ENCODE measurements around the gene GLIPR2. TPM values are rescaled to one million over a fixed set of nuclear protein-coding genes. Genes with fewer than 3 reads are reported as not detected.
A peak's percentile ranks its signal among the peaks of the same experiment; 100 is the strongest.
"Not testable (repeated sequence)": the region's sequence is repeated elsewhere in the genome, so short reads cannot be mapped to it uniquely, and the experiment has no call there.

GLIPR2 gene
- total RNA-seq, 1 experiment from 2014 or later, result 19.1 TPM

DNA sequence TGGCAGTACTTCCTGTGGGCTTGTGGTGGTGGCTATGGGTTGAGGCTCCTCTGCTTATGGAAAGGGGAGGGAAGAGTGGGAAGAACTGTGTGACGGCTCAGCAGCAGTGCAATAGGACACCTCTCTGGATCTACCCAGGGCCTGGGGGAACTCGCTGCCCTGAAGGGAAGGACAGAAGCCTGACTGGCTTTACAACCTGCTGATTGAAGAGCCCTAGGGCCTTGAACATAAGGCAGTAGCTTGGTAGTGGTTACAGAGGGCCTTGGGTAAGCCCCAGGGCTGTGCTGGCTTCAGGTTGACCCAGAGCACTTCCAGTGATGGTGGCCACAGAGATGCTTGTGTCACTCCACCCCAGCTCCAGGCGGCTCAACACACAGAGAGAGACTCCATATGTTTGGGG is 38.2 kb downstream of the GLIPR2 start:
- no peak for DNase-seq (ENCODE audit: low read depth)
- in situ Hi-C loops (cut with HindIII; ENCODE audit: low pct_unique_long_range_greater_than_20kb, low sequenced_read_pairs), result no loop called here

DNA sequence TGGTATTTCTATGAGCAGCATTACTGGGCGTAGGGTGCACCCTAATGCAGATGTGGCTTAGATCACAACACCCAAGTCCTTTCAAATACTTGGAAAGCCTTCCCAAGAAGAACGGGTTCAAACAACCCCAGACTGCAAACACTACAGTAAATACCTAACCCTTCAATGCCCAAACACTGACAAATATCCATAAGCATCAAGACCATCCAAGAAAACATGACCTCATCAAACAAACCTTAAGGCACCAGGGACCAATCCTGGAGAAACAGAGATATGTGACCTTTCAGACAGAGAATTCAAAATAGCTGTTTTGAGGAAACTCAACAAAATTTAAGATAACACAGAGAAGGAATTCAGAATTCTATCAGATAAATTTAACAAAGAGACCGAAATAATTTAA is 38.7 kb downstream of the GLIPR2 start:
- DNase-seq (ENCODE audit: low read depth); in situ Hi-C loops (cut with HindIII; ENCODE audit: low pct_unique_long_range_greater_than_20kb, low sequenced_read_pairs): not testable (repeated sequence)

DNA sequence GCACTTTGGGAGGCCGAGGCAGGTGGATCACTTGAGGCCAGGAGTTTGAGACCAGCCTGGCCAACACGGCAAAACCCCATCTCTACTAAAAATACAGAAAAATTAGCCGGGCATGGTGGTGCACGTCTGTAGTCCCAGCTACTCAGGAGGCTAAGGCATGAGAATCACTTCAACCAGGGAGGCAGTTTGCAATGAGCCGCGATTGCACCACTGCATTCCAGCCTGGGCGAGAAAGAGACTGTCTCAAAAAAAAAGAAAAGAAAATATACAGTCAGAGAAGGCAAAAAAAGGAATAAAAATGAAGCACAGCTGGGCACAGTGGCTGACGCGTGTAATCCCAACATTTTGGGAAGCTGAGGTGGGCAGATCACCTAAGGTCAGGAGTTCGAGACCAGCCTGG is 40.0 kb downstream of the GLIPR2 start:
- in situ Hi-C loops (cut with HindIII; ENCODE audit: low pct_unique_long_range_greater_than_20kb, low sequenced_read_pairs), result not testable (repeated sequence)

DNA sequence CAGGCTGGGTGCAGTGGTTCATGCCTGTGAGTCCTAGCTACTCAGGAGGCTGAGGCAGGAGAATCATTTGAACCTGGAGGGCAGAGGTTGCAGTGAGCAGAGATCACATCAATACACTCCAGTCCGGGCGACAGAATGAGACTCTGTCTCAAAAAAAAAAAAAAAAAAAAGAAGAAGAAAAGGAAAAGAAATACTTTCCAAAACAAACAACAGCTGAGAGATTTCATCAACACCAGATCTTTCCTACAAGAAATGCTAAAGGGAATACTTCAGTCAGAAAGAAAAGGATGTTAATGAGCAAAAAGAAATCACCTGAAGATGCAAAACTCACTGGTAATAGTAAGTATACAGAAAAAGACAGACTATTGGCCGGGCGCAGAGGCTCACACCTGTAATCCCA is 41.0 kb downstream of the GLIPR2 start:
- in situ Hi-C loops (cut with HindIII; ENCODE audit: low pct_unique_long_range_greater_than_20kb, low sequenced_read_pairs), result no loop called here
- no peak for DNase-seq (ENCODE audit: low read depth)

More for the DNA sequence above, 40.0 kb downstream of the GLIPR2 start:
- not testable (repeated sequence) for DNase-seq (ENCODE audit: low read depth)

DNA sequence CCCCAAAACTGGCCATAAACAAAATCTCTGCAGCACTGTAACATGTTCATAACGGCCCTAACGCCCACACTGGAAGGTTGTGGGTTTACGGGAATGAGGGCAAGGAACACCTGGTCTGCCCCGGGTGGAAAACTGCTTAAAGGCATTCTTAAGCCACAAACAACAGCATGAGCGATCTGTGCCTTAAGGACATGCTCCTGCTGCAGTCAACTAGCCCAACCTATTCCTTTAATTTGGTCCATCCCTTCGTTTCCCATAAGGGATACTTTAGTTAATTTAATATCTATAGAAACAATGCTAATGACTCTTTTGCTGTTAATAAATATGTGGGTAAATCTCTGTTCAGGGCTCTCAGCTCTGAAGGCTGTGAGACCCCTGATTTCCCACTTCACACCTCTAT is 43.7 kb downstream of the GLIPR2 start:
- in situ Hi-C loops (cut with HindIII; ENCODE audit: low pct_unique_long_range_greater_than_20kb, low sequenced_read_pairs); DNase-seq (ENCODE audit: low read depth): not testable (repeated sequence)

DNA sequence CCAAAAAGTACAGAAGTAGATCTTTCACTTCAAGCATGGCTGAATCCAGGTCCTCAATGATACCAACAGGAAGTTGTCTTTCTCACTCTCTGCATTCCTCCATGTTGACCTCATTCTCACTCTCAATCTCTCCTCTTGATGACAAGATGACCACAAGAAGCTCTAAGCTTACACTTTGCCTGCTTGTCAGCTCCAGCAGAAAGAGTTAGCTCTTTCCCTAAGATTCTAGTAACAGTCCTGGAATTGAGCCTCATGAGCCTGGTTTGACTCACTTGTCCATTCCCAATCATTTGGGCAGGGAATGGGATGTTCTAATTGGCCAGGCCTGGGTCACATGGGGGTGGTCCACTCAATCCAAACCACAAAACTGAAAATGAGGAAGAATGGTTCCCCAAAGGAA is 50.9 kb downstream of the GLIPR2 start:
- peak; percentile 20 for DNase-seq (ENCODE audit: low read depth)
- in situ Hi-C loops (cut with HindIII; ENCODE audit: low pct_unique_long_range_greater_than_20kb, low sequenced_read_pairs), result no loop called here

DNA sequence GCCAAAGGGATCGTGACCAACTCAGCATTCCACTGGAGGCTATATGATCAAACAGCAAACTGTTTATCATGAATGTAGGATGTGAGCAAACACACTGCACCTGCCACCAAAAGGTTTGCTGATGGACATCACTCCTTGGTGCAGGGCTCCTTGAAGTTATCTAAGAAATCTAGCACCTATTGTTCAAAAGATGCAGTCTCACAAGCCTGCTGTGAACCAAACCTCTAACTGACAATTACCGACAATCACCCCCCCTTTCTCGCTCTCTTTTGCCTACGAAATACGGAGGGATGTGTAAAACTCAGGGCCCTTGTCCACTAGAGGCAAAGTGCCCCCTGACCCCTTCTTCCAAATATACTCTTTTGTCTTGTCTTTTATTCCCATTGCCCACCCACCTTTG is 51.7 kb downstream of the GLIPR2 start:
- DNase-seq (ENCODE audit: low read depth), result no peak
- in situ Hi-C loops (cut with HindIII; ENCODE audit: low pct_unique_long_range_greater_than_20kb, low sequenced_read_pairs), result no loop called here

DNA sequence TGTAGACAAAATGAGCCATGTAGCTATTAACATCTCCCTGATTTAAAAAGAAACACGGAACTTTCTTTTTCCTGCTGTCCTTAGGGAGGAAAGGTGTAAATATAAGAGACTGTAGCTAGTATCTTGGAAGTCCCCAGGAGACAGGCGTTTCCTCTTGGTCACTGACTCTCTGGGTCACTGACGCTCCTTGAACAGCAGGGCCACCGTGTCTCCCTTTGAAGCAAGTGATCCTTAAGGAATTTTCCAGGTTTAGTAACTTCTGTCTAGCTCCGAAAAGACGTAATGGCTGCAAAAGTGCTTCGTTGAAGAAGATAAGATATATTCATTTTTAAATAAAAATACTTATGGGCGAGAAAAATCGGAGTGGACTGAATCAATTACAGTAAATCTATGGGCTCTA is 53.4 kb downstream of the GLIPR2 start:
- peak; percentile 21 for DNase-seq (ENCODE audit: low read depth)
- in situ Hi-C loops (cut with HindIII; ENCODE audit: low pct_unique_long_range_greater_than_20kb, low sequenced_read_pairs), result no loop called here

DNA sequence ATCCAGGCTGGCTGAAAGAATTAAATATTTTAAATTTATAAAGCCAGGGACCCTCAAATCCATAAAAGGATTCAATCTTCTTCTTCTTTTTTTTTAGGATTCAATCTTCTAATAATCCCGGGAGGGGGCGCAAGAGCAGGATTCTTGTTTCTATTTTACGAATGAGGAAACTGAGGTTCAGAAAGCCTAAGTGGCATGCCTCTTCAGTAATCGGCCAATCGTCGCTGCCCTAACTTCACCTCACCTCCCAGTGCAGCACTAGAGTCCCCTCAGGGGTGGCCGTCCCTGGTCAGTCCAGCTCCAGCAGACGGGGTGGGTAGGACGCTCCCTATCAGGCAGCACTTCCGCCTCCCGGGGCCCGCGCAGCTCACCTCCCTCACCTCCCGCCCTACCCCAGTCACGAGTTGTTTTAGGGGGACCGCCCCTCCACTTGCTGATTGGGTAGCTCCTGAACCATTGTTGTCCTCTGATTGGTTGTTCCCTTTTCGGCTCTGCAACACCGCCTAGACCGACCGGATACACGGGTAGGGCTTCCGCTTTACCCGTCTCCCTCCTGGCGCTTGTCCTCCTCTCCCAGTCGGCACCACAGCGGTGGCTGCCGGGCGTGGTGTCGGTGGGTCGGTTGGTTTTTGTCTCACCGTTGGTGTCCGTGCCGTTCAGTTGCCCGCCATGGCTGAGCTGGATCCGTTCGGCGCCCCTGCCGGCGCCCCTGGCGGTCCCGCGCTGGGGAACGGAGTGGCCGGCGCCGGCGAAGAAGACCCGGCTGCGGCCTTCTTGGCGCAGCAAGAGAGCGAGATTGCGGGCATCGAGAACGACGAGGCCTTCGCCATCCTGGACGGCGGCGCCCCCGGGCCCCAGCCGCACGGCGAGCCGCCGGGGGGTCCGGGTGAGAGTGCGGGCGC is 54.1 kb downstream of the GLIPR2 start, which contains the start of gene CLTA:
CLTA (plus strand) TSS at position 534 of the 902 bp plus-strand sequence; CDS start at position 670, 136 bp downstream.
- in situ Hi-C loops (cut with HindIII; ENCODE audit: low pct_unique_long_range_greater_than_20kb, low sequenced_read_pairs), result no loop called here
- DNase-seq (ENCODE audit: low read depth), result peak; percentile 98

DNA sequence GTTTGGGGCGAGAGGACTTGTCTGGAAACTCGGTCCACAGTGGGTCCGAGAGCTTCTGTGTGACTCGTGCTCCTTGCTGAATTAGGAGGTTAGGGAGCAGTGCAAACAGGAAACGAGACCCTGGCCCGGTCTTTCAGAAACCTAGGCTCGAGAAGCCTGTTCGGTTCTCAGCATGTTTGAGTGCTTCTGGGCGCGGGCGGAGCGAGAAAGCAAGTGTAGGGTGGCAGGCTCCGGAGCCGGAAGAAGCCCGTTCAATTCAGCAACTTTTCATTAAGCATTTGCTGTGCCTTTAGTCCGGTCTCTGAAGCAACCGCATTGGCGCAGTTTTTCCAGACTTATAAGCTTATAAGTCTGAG is 54.7 kb downstream of the GLIPR2 start:
- DNase-seq (ENCODE audit: low read depth), result no peak
- in situ Hi-C loops (cut with HindIII; ENCODE audit: low pct_unique_long_range_greater_than_20kb, low sequenced_read_pairs), result no loop called here

DNA sequence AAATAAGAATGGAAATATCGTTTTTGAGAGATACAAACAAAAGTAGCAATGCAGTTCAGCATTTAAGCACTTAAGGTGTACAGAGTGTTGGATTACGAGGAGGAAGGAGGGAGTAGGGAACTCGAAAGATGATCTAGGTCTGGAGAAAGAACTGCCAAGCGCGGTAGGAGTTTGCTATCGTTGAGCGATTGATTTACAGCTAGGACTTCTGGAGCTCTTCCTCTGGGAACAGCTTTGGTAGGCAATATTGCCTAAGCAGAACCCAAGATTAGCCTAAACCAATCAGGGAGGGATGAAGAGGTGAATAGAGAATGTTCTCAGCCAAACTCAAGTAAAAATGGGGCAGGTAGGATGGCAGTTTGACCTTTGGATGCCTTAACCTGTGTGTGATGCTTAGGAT is 55.2 kb downstream of the GLIPR2 start:
- in situ Hi-C loops (cut with HindIII; ENCODE audit: low pct_unique_long_range_greater_than_20kb, low sequenced_read_pairs), result no loop called here
- DNase-seq (ENCODE audit: low read depth), result no peak

DNA sequence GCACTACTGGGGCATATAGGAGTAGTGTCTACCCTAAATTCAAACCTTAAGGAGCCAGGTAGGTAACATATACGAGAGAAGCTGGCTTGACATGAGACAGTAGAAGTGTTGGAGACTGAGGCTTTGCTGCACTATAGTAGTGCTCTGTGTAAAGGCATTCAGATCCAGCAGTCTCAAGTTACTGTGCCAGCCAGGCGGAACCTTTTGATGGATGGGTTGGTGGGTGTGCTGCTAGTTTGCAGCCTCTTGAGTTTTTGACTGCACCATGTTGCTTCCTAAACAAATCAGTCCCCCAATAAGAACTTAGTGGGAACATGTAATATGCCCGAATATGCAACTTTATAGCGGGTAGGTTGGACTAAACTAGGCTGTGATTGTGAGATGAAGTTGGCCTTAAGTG is 55.7 kb downstream of the GLIPR2 start:
- in situ Hi-C loops (cut with HindIII; ENCODE audit: low pct_unique_long_range_greater_than_20kb, low sequenced_read_pairs), result no loop called here
- DNase-seq (ENCODE audit: low read depth), result no peak

DNA sequence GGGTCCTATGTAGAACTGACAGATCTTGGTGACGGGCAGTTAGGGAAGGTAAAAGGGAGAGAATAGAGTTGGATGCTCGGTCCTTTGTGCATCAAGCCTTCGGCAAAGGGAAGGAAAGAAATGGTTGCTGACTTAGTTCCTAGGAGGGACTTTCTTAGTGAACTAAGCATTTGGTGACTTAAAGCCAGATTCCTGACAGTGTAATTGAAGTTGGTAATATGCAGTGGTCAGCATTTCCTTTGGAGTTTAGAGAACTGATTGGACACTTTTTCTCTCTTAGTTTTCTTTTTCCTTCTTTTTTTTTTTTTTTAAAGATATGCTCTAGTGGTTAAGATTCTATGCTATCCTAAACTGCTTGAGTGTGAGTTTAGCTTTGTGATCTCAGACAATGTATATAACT is 56.5 kb downstream of the GLIPR2 start:
- in situ Hi-C loops (cut with HindIII; ENCODE audit: low pct_unique_long_range_greater_than_20kb, low sequenced_read_pairs), result no loop called here
- no peak for DNase-seq (ENCODE audit: low read depth)

DNA sequence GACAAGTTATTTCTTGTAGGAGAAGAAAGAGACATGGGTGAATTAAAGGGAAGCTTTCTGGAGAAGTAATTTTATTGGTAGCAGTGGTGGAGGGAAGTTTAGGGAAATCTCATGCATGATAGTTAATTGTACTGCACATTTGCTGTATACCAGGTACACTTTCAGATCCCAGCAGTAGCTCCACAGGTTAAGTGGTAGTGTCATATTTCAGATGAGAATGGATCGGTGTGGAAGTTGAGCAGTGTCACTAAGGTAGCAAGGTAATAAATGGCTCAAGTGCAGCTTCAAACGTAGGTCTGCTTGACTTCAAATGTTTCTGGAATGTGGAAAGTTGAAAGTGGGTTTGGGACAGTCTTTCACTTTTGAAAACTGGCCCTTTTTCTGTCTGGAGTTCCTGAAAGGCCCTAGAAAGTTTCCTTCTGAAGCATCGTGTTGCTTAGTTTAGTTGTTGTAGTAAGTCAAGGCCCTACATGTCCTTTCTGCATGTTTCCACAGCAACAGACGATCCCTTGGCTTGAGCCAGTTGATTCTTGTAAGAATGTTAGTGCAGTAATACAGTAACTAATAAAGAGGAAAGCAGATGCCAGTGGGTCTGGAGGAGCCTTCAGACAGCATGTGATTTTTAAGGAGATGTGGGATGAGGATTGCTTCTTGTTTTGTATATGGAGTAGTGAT is 57.9 kb downstream of the GLIPR2 start:
- DNase-seq (ENCODE audit: low read depth), result no peak
- in situ Hi-C loops (cut with HindIII; ENCODE audit: low pct_unique_long_range_greater_than_20kb, low sequenced_read_pairs), result no loop called here

DNA sequence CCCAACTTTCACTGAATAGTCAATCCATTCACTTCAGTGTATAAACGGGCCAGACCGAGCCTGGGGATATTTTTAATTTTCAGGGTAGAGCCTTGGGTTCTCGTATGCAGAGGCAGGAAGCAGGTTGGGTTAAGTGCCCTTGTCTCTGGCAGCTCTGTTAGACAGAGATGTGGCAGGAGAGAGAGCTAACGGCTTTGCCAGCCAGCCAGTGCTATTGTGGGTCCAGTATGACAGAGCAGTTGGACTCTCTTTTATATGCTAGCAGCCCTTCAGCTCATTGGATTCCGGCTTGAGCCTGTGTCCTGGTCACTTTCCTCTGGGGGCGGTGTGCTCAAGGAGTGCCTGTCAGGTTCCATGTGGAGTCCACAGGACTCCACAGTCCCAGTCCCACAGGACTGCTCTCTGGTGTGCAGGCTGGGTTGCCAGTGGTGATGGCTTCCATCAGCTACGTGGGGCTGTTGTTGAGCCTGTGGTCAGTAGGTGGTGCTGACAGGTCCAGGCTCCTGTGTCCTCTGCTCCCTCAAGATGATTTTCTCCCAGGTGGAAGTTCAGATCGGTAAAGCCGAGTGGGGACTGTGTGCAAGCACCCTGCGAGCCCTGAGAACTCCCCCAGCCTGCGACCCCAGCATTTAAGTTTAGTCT is 68.5 kb downstream of the GLIPR2 start:
- in situ Hi-C loops (cut with HindIII; ENCODE audit: low pct_unique_long_range_greater_than_20kb, low sequenced_read_pairs), result no loop called here
- DNase-seq (ENCODE audit: low read depth), result no peak

DNA sequence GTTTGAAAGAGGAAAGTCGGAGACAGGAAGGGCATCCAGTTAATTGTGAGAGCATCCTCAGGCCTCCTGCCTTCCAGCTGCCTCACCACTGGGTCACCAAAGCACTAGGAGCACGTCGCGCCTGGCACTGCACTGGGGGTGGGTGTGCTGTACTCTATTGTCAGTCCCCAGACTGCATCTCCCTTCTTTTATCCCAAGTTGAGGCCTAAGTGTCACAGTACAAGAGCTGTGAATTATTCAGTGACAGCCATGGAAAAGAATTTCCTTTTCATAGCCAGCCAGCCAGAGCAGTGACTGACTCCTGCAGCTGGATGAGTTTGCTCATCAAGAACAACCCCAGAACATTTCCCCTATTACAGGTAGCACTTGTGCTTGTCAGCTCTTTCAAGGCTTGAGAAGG is 70.5 kb downstream of the GLIPR2 start:
- no peak for DNase-seq (ENCODE audit: low read depth)
- in situ Hi-C loops (cut with HindIII; ENCODE audit: low pct_unique_long_range_greater_than_20kb, low sequenced_read_pairs), result no loop called here

DNA sequence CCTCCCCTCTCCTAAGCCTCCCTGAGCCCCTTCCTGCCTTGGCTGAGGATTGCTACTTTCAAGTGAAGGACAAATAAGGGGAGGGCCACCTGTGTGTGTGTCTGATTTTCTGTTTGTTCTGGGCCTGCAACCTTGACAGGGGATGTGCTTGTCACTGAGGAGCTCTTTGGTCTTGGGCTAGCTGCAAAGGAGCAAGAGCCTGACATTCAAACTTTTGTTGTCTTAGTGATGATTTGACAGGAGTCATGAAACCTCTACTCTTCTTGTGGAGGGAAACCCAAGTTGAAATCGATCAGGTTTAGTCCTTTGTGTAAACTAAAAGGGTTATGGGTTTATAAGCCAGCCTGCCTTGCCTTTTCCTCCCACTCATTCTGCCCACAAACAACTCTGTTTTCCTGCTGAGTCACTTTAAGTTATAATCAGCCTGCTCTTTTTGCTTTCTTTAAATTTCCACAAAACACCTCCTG is 71.0 kb downstream of the GLIPR2 start:
- in situ Hi-C loops (cut with HindIII; ENCODE audit: low pct_unique_long_range_greater_than_20kb, low sequenced_read_pairs), result no loop called here
- no peak for DNase-seq (ENCODE audit: low read depth)

DNA sequence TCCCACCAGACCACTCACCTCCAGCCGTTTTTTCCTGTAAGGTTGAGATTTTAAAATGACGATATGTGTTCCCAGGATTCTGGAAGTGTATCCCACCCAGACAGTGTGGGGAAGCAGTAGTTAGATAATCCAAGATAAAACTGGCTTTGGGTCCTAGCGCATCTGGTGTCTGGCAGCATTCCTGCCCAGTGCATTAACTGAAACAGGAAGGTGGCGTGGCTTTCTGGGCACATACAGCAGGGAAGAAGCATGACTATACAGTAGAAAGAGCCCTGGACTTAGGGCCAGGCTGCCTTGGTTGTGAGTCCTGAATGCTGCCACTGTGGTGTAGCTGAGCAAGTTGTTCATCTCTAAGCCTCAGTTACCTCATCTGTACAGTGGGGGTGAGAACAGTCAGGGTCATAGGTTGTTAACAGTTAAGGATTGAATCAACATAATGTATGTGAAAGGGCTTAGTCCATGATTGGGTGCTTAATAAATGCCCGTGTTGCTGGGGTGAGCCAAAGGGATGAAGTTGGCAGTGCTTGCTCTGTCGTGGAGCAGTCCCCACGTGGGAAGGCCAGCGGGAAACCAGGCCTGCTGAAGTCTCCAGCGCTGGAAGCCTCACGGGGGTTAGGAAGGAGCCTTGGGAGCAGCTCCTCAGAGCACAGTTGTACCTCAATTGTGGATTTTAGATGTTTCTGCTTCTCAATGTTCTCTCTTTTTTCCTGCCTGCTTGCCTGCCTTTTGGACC is 72.2 kb downstream of the GLIPR2 start:
- in situ Hi-C loops (cut with HindIII; ENCODE audit: low pct_unique_long_range_greater_than_20kb, low sequenced_read_pairs), result no loop called here
- no peak for DNase-seq (ENCODE audit: low read depth)

All from Caki2 (cell line).